Stimulated activated CD4-positive, alpha-beta T cell treated with anti-CD3 and anti-CD28 coated beads, Interleukin-4, amount 100 ng/mL, for 1 hour (primary cell): ENCODE measurements around the gene ARRB2.

ENCODE experiments used
- DNase-seq: peaks from one replicate; pipeline ENCODE4 v3.0.0-alpha.2; 2020

ARRB2 gene

DNA sequence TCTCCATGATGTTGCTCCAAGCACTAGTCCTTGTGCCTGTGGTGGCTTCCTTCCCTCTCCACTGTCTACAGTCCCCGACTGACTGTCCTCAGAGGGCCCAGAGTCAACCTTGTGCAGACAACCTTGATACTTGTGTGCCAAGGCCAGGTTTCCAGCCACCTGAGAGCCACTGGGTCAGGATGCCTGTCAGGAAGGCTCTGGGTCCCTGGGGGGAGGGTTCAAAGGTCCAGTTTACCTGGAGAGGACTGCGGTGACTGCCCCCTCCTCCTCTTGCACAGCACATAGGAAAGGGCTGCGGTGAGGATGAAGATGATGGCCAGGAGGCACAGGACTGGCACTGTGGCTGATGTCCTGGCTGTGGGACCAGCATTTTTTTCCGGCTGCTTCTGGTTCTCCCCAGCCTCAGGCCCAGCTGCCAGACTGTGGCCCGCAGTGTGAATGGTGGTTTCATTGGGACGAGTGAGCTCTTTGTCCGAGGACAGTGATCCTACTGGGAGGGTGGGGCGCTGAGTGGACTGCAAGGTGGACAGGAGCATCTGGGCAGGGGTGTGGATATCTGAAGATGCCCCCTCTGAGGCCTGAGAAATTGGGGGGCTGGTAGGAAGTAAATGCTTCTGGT lies 24.5 kb downstream of the ARRB2 start:
- no peak for DNase-seq

DNA sequence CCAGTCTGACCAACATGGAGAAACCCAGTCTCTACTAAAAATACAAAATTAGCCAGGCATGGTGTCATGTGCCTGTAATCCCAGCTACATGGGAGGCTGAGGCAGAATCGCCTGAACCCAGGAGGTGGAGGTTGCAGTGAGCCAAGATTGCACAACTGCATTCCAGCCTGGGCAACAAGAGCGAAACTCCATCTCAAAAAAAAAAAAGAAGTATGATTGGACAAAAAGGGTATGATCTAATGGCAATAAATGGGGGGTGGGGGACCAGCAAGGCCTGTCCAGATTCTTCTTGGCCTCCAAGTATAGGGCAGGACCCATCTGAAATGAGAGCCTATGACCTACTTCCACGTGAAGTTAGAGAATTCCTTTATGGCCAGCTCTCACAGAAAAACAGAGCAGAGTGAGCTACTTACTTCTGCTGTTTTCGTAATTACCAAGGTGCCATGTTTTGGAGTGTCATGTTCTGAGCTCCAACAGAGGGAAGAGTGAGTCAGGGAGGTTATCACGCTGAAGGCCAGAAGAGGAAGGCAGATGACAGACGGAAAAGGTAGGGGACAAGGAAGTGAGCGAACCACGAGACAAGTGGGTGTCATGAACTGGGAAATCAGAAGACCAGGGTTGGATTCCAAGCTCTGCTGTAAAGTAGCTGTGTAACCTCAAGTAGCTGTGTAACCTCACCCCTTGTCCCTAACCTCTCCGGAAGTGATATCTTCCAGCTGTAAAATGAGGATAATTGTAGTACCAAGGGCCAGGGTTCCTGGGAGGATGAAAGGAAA lies 25.6 kb downstream of the ARRB2 start:
- no peak for DNase-seq

DNA sequence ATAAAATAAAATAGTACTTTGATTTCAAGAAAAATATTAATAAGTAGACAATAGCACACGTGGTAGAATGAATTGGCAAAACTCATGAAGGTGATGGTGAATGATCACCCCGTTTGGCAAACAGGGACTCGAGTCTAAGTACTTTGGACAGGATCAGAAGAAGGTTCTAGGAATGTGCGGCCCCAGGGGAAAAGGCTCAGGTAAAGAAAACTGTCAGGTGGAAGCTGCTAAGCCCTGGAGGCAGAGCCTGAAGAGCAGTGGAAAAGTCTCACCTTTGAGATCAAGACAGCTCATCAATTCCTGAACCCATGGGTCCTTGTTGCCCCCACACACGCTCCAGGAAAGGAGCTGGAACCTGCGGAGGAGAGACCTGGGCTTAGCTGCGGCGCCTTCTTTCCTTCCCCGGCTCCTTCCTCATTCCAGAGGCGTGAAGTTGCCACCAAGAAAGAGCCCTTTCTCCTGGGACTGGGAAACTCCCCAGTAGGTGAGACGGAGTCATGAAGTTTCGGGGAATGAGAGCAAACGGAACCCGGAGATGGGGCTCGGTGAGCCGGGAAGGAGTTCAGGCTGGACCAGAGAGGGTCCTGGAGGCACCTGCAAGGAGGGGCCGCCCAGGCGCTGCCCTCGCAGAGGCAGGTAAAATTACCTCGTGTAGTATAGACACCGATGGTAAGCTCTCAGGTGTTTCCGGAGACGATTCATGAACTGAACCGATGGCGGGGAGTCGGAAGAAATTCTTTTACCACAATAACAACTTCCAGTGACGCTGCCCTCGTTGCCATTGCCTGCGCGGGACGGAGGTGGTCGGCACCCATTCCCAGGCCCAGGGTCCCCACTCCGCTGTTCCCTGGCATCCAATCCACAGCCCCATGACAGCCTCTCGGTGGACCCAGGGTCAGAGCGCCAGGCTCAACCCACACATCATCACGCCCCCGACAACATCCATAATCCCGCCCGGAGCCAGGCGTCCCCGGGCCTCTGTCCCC lies 28.0 kb downstream of the ARRB2 start:
- no peak for DNase-seq

DNA sequence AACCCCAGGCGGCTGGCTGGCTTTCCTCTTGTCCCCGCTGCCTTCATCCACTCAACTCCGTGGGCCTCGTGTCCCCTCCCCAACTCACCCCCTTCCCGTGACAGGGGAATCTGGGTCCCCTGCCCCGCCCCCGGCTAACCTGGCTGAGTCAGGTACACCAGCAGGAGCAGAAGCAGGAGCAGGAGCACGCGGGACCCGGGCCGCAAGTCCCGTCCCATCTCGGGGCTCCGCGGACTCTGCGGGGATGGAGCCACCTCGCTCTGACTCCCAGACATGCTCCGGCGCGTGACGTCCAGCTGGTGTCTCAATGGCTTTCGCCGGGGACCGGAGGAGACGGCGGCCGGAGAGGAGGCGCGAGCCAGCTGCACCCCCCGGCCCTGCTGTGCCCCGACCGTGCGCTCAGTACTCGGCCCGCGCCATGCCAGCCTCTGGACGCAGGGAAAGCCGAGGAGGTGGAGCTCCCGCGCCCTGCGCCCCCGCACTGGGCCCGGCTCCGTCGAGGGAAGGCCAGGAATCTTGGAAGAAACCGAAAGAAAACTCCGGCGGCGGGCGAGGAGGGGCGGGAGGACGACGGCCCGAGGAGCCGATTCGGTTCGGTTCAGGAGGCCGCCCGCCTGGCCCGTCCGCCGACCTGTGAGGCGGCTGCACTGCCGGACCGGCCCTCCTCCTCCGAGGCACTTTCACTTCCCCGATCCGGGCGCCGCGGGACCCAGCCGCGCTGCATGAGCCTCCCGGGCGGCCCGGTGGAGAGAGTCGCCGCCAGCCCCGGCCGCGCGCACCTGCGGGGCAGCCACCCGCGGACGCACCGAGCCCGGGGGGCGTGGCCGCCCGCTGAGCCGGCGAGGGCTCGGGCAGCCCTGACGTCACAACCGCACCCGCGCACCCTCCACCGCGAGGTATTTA lies 28.9 kb downstream of the ARRB2 start, which contains the start of the genes CXCL16 and ZMYND15:
Gene CXCL16 (minus strand): TSS at position 807 of the 903 bp plus-strand sequence. CDS start 589 bp downstream, at position 218.
Gene ZMYND15 (plus strand): TSS at position 712 of the 903 bp plus-strand sequence. CDS start 716 bp downstream, outside the sequence.
- DNase-seq = peak; percentile 47

GRCh38 chr17:4740025-4740351 lies 29.6 kb downstream of the ARRB2 start:
- DNase-seq = no peak

DNA sequence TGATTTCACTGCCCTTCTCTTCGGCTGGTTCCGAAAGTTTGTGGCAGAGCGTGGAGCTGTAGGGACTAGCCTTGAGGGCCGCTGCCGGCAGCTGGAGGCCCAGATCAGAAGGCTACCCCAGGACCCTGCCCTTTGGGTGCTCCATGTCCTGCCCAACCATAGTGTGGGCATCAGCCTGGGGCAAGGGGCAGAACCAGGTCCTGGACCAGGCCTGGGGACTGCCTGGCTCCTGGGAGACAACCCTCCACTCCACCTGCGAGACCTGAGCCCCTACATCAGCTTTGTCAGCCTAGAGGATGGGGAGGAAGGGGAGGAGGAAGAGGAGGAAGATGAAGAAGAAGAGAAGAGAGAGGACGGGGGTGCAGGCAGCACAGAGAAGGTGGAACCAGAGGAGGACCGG lies 30.2 kb downstream of the ARRB2 start:
- no peak for DNase-seq

DNA sequence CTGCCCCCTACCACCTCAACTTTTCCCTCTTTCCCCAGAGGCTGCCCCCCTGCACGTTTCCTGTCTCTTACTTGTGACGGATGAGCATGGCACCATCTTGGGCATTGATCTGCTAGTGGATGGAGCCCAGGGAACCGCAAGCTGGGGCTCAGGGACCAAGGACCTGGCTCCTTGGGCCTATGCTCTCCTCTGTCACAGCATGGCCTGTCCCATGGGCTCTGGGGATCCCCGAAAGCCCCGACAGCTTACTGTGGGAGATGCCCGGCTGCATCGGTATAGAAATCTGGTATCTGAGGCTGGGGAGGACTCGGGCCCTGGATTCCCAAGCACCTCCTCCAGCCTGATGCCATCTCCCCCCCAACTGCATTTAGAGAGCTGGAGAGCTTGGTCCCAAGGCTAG lies 31.1 kb downstream of the ARRB2 start:
- DNase-seq = no peak

DNA sequence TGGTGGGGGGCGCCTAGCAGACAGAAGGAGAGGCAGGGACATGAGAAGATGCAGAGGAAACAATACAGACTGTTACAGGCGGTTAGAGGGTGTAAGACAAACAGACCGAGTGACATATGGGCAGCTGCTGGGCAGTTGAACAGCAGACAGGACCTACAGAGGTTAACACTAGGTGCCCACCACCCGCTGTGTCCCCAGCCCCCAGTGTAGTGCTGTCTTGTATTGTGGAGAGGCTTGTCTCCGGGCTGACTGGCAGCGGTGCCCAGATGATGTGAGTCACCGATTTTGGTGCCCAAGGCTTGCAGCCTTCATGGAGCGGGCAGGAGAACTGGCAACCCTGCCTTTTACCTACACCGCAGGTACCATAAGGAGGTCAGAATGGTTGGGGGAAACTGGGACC lies 31.7 kb downstream of the ARRB2 start:
- no peak for DNase-seq

- DNase-seq = no peak
These were observed 32.2 kb downstream of the ARRB2 start for GRCh38 chr17:4742629-4743028.

DNA sequence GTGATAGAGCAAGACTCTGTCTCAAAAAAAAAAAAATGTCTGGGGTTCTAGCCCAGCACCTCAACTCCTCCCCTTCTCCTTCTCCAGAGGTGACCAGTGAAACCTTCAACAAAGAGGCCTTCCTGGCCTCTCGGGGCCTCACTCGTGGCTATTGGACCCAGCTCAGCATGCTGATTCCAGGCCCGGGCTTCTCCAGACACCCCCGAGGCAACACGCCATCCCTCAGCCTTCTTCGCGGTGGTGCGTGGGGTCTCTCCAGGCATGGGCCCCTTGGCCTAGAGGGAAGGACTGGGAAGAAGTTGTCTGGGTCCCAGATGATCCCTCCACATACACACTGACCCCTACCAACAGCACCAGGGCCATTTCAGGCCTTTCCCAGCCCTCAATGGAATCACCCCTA lies 32.8 kb downstream of the ARRB2 start:
- no peak for DNase-seq

GRCh38 chr17:4743898-4744297 lies 33.5 kb downstream of the ARRB2 start:
- no peak for DNase-seq

- no peak for DNase-seq
These were observed 34.9 kb downstream of the ARRB2 start for GRCh38 chr17:4744999-4745969.

DNA sequence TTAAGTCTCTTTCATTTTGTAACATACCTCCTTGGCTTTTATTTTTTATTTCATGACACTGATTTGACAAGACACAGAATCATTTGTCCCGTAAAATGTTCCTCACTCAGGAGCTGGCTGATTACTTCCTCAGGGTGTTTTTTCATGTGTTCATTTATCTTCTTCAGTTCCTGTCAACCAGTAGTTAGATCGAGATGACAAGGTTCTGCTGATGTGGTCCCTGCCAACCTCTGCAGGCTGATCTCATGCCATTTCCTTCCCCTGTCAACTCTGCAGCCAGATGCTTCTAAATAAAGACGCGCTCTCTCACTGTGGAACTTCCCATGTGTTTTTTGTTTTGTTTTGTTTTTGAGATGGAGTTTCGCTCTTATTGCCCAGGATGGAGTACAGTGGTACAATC lies 37.4 kb downstream of the ARRB2 start:
- no peak for DNase-seq

DNA sequence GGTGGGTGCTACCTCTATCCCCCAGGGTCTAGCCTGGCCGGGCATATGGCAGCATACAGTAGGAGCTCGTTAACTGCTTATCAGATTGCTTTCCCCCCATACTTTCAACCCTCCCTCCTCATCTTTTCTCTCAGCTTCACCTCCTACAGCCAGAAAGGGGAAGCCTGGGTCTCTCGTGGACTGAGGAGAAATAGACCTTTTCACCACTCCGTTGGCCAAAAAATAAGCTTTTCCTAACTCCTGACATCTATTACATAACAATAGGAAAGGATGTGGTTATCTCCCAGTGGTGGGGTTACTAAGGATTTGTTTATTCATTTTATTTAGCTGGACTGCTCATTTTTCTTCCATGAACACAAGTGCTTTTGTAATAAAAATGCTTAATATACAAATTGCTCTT lies 38.3 kb downstream of the ARRB2 start:
- DNase-seq = no peak

DNA sequence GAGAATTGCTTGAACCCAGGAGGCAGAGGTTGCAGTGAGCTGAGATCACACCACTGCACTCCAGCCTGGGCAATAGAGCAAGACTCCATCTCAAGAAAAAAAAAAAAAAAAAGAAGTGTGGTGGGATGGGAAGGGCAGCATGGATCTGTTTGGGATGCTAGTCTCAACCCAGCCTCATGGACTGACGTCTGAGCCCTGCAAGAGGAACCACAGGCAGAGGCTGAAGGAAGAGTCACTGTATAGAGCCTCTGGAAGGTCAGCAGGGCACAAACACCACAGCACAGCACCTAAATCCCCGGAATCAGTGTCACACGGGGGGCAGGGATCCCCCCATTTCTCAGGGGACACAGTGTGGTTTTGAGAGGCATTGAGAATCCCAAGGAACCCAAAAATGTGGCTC lies 40.2 kb downstream of the ARRB2 start:
- DNase-seq = no peak

- no peak for DNase-seq
These were observed 41.5 kb downstream of the ARRB2 start for GRCh38 chr17:4751932-4752331.

GRCh38 chr17:4753392-4753791 lies 43.0 kb downstream of the ARRB2 start:
- DNase-seq = no peak

DNA sequence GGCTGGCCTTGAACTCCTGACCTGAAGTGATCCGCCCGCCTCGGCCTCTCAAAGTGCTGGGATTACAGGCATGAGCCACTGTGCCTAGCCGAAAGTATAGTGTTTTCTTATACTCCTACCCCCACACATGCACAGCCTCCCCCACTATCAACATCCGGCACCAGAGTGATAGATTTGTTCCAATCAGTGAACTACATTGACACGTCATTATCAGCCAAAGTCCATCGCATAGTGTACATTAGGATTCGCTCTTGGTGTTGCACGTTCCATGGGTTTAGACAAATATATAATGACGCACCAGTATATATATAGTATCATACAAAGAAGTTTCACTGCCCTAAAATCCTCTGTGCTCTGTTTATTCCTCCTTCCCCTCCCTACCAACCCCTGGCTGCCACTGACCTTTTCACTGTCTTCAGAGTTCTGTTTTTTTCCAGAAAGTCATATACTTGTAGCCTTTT lies 49.4 kb downstream of the ARRB2 start:
- DNase-seq = no peak

DNA sequence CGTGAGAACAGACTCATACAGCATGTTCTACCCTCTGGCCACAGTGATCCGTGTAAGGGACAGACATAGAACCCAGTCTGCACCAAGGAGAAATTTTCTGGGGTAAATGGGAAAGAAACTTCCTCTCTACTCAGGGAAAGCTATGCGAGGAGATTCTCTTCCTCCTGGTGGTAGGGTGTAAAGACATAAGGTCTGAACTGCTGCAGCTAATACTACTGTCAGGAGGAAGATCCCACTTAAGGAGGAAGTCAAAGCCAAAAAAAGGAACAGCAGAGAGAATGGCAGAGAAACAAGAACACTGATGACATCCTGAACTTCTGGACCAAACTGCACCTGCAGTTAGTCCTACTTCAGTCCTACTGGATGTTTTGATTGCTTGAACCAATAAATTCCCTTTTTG lies 54.2 kb downstream of the ARRB2 start:
- DNase-seq = no peak

DNA sequence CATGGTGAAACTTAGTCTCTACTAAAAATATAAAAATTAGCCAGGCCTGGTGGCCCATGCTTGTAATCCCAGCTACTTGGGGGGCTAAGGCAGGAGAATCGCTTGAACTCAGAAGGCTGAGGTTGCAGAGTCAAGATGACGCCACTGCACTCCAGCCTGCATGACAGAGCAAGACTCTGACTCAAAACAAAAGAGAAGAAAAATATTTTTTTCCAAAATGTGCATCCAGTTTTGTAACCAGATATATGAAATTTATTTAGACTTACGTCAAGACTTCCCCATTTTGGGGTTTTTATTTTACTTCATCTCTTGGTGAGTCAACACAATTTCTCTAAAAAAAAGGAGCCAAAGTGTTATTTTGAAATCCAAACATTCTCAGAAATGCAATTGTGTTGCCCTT lies 55.8 kb downstream of the ARRB2 start:
- DNase-seq = no peak

GRCh38 chr17:4766723-4767122 lies 56.3 kb downstream of the ARRB2 start:
- no peak for DNase-seq
